Thoracic aorta (tissue), 2 donors: ENCODE measurements around the gene ACAD10. TPM values are rescaled to one million over a fixed set of nuclear protein-coding genes. Genes with fewer than 3 reads are reported as not detected.

Experiments used
- ATAC-seq: fragments of 150-250 bp; one replicate; pipeline ENCODE4 v1.8.0; 2017; ENCODE audit warnings: low read depth; ENCODE audit not compliant: insufficient number of reproducible peaks, low FRiP score
- DNase-seq: peaks from one replicate; pipeline ENCODE4 v3.0.0-alpha.2; 2020; ENCODE audit warnings: low spot score
- H3K27ac ChIP-seq, 2 donors: fragments of 200-600 bp; sonication (generic); 1 replicate in 1 of 2; 2 replicates in 1 of 2; pipeline ENCODE4 v1.5.1; 2016; ENCODE audit warnings: mild to moderate bottlenecking in 2 of 2, moderate library complexity in 2 of 2
- H3K27me3 ChIP-seq: fragments of 200-600 bp; sonication (generic); replicated peaks from 2 replicates; pipeline ENCODE4 v1.6.0; 2016; ENCODE audit warnings: mild to moderate bottlenecking; ENCODE audit not compliant: insufficient read depth
- H3K36me3 ChIP-seq: fragments of 200-600 bp; sonication (generic); one replicate; pipeline ENCODE4 v1.5.1; 2016
- H3K4me1 ChIP-seq, 2 donors: fragments of 200-600 bp; sonication (generic); 1 replicate in 1 of 2; 2 replicates in 1 of 2; pipeline versions ENCODE4 v1.5.1 to v1.6.0; 2016; ENCODE audit warnings: low read depth in 2 of 2, mild to moderate bottlenecking in 1 of 2; ENCODE audit not compliant: control insufficient read depth in 1 of 2
- H3K4me3 ChIP-seq: fragments of 200-600 bp; sonication (generic); 2 replicates; pipeline ENCODE4 v1.5.1; 2016; ENCODE audit warnings: mild to moderate bottlenecking
- H3K9me3 ChIP-seq: fragments of 200-600 bp; sonication (generic); 2 replicates; pipeline ENCODE4 v1.5.1; 2016
- total RNA-seq, 2 donors: library from RNA; depleted of rRNA; stranded (reverse); fragments of >200 nt; gene quantifications; one replicate each; pipeline versions ENCODE4 v1.1.0 to v1.2.3, GENCODE V29; 2016
- TF ChIP-seq, protein P1 (sequence below): fragments of 200-600 bp; sonication (generic); IDR thresholded peaks from one replicate; pipeline ENCODE4 v1.5.1; 2019; ENCODE audit warnings: antibody characterized with exemption

The ACAD10 gene
- total RNA-seq, 2 donors from 2014 or later, result 15.8 to 17.6 TPM

DNA sequence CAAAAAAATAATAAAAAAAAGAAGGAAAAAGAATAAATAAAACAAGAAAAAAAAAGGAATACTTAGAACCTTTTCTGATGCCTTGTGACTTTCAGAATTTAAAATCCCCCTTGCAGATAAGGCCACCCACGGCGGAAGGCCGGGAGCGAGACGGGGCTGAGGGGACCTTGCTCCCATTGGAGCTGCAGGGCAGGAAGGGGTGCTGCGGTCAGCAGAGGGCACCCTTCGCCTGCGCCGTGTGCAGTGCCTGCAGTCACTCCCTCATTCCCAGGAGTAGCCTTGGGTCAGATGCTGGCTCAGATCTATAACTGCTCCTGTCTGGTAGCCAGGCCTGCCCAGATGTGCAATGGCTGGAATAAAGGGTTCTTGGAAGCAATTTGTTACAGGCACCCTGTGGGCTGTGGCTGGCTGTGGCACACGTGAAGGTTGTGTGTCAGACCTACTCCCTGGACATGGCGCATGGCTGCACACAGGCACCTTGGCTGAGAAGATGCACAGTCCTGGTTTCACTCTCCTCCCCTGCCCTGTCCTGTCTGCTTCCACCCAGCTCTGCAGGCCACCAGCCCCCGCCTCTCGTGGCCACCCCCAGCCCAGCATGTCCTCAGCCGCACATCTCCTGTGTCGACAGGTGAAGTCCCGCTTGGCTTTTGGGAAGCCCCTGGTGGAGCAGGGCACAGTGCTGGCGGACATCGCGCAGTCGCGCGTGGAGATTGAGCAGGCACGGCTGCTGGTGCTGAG, 67.5 kb downstream of the ACAD10 start:
- Histone ChIP-seq H3K27me3 (no peaks in the 10 kb centered on the region), H3K27ac (no peak overlapping the region), H3K4me1 (peaks cover 11 to 40% of the 10 kb centered on the region in 2 donors), H3K4me3 (no peak overlapping the region), H3K36me3 (peaks cover 6% of the 10 kb centered on the region), H3K9me3 (no peaks in the 10 kb centered on the region)
- TF ChIP-seq, protein P1, sequence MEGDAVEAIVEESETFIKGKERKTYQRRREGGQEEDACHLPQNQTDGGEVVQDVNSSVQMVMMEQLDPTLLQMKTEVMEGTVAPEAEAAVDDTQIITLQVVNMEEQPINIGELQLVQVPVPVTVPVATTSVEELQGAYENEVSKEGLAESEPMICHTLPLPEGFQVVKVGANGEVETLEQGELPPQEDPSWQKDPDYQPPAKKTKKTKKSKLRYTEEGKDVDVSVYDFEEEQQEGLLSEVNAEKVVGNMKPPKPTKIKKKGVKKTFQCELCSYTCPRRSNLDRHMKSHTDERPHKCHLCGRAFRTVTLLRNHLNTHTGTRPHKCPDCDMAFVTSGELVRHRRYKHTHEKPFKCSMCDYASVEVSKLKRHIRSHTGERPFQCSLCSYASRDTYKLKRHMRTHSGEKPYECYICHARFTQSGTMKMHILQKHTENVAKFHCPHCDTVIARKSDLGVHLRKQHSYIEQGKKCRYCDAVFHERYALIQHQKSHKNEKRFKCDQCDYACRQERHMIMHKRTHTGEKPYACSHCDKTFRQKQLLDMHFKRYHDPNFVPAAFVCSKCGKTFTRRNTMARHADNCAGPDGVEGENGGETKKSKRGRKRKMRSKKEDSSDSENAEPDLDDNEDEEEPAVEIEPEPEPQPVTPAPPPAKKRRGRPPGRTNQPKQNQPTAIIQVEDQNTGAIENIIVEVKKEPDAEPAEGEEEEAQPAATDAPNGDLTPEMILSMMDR, result peak; percentile 69
- DNase-seq (no peak), ATAC-seq (peak; percentile 42)

GRCh38 chr12:111754671-111755070, 68.8 kb downstream of the ACAD10 start:
- TF ChIP-seq, protein P1, result no peak
- no peak overlapping the region for H3K4me3 ChIP-seq
- H3K36me3 ChIP-seq, result no peaks in the 10 kb centered on the region
- H3K4me1 ChIP-seq, result peaks cover 11 to 45% of the 10 kb centered on the region in 2 donors
- no peaks in the 10 kb centered on the region for H3K27me3 ChIP-seq
- DNase-seq, result no peak
- ATAC-seq, result no peak
- H3K9me3 ChIP-seq, result no peaks in the 10 kb centered on the region
- no peak overlapping the region for H3K27ac ChIP-seq

GRCh38 chr12:111756196-111756595, 70.3 kb downstream of the ACAD10 start:
- Histone ChIP-seq H3K9me3 (no peaks in the 10 kb centered on the region), H3K27me3 (no peaks in the 10 kb centered on the region), H3K27ac (peak overlapping the region; percentile 57 to 66), H3K4me3 (no peak overlapping the region), H3K4me1 (peaks cover 11 to 45% of the 10 kb centered on the region in 2 donors), H3K36me3 (no peaks in the 10 kb centered on the region)
- DNase-seq (no peak), ATAC-seq (no peak)
- TF ChIP-seq, protein P1, result no peak

DNA sequence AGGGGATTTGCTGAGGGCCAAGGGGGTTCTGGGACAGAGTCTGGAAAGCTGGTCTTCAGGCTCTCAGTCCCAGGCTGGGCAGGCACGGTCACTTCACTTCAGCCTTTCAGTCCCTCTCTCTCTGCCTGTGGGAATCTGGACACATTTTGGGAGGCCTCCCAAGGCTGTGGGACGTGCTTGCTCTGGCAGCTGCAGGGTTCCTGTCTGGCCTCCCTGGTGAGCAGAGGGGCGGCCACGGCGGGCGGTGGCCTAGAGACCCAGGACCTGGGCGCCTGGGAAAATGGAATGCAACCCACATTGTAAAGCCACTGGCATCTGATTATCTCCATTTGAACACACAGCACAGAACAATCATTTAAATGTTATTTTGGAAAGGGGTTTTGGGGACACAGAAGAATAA, 70.8 kb downstream of the ACAD10 start:
- no peak overlapping the region for H3K4me3 ChIP-seq
- H3K27me3 ChIP-seq, result no peaks in the 10 kb centered on the region
- no peaks in the 10 kb centered on the region for H3K9me3 ChIP-seq
- DNase-seq (no peak), ATAC-seq (no peak)
- no peaks in the 10 kb centered on the region for H3K36me3 ChIP-seq
- TF ChIP-seq, protein P1, result no peak
- H3K4me1 ChIP-seq, result peaks cover 11 to 45% of the 10 kb centered on the region in 2 donors
- peak overlapping the region; percentile 57 to 66 for H3K27ac ChIP-seq

DNA sequence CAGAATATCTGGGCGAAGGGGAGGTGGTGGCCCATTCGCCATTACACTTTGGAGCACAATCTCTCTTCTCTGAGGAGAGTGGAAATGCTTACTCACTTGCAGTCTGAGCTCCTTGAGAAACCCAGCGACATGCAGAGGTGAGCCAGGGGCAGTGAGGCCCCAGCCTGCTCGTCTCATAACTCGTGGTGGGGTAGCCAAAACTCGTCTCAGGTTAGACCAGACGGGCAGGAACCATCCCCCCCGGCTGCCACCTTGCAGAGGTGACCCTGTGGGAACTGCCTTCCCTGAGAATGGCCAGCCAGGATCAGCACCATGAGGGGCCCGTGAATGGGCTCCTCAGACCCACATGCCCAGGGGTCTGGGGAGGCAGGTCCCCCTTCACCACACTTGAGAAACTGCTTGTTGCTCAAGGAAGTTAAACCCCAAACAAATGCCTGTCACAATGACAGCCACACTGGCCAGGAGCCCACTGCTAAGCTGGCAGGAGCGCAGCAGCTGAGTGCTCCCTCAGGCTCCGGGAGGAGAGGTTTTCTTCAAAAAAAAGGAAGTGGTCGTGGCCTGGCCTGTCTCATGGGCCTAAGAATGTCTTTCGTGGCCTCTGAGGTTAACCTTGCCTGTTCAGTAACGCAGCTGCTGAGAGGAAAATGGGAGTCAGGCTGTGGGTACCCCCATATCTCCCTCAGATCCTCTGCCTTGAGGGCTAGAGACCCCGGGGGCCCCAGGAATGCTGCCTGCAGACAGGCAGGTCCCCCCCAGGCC, 71.7 kb downstream of the ACAD10 start:
- DNase-seq, result no peak
- H3K4me1 ChIP-seq, result peaks cover 11 to 45% of the 10 kb centered on the region in 2 donors
- ATAC-seq, result no peak
- H3K27me3 ChIP-seq, result no peaks in the 10 kb centered on the region
- peak overlapping the region; percentile 57 to 66 for H3K27ac ChIP-seq
- no peaks in the 10 kb centered on the region for H3K36me3 ChIP-seq
- no peaks in the 10 kb centered on the region for H3K9me3 ChIP-seq
- H3K4me3 ChIP-seq, result no peak overlapping the region
- TF ChIP-seq, protein P1, result no peak
